ENCODE measurements around the gene TNFSF13.

The TNFSF13 gene

DNA sequence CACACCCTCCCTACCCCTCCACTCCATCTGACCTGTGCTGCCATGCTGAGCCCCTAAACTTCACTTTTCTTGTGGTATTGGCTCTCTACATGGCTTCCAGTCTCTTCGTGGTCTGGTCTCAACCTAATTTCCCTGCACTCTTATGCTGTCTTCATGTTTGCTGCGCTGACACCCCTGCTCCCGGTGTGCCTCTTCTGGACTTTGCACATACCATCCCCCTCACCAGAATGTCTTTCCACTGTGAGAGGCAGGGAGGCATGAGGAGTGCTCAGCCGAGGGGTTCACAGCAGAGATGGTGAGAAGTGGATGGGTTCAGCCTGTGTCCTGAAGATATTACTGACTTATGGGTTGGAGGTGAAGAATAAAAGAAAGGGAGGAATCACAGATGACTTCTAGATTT, 7.2 kb upstream of the TNFSF13 start:
- DNase-seq (ENCODE audit: extremely low read depth, low read depth) = no peak
- TF ChIP-seq, protein P1, sequence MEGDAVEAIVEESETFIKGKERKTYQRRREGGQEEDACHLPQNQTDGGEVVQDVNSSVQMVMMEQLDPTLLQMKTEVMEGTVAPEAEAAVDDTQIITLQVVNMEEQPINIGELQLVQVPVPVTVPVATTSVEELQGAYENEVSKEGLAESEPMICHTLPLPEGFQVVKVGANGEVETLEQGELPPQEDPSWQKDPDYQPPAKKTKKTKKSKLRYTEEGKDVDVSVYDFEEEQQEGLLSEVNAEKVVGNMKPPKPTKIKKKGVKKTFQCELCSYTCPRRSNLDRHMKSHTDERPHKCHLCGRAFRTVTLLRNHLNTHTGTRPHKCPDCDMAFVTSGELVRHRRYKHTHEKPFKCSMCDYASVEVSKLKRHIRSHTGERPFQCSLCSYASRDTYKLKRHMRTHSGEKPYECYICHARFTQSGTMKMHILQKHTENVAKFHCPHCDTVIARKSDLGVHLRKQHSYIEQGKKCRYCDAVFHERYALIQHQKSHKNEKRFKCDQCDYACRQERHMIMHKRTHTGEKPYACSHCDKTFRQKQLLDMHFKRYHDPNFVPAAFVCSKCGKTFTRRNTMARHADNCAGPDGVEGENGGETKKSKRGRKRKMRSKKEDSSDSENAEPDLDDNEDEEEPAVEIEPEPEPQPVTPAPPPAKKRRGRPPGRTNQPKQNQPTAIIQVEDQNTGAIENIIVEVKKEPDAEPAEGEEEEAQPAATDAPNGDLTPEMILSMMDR (IDR thresholded peaks at IDR 0.05; ENCODE audit: low read depth, low read length) = no peak

DNA sequence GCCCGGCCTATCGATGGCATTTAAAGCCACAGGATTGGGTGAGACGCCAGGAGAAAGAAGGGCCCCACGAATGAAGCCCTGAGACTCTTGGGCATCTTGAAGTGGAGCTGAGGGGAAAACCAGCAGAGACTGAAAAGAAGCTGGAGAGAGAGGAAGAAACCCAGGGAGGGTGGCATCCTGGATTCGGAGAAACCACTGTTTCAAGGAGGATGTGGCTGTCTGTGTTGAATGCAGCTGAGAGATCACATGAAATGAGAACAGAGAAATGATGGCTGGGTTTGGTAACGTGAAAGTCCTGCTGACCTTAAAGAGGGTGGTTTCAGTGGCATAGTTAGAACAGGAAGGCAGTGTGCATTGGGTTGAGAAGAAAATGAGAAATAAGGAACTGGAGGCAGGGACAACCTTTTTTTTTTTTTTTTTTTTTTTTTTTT, 5.9 kb upstream of the TNFSF13 start:
- DNase-seq (ENCODE audit: extremely low read depth, low read depth) = no peak
- TF ChIP-seq, protein P1 (IDR thresholded peaks at IDR 0.05; ENCODE audit: low read depth, low read length) = no peak

DNA sequence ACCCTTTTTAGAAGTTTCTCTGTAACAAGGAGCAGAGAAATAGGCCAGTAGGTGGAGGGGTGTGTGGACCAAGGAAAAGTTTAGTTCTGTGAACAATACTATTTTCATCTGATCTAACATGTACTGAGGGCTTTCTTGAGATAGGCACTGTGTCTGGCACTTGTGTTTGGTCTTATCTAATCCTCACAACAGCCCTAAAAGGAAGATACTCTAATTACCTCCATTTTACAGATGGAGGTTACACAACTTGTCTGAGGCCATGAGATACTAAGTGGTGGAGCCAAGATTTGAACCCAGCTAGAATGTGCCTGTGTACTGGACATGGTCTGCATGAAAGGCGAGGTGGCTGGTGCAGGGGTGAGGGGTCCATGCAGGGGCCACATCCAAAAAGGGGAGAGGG, 5.2 kb upstream of the TNFSF13 start:
- DNase-seq (ENCODE audit: extremely low read depth, low read depth) = no peak
- TF ChIP-seq, protein P1 (IDR thresholded peaks at IDR 0.05; ENCODE audit: low read depth, low read length) = no peak

DNA sequence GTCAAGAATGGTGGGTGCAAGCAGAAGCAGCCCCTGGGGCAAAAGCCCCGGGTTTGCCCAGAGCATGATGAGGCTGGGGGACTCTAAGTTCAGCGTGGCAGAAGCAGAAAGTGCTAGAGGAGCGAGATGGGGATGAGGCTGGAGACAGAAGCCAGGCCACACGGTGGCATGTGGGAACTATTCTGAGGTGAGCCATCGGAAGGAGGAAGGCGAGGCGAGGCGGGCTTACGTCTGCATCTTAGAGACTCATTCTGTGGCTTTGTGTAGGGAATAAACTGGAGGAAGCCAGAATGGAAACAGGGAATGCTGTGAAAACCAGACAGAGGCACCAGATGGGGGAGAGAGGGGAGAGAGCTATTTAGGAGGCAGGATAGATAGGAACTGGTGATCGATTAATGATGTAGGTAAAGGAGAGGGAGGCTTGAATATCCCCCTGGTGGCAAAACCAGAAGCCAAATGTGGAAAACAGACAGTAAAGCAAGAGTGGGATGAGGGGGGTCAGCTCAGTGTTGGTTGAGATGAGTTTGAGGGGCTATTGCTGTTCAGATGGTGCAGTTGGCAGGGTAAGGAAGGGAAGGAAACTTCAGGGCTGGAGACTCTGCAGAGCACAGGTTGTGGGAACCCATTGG, 3.1 kb upstream of the TNFSF13 start:
- DNase-seq (ENCODE audit: extremely low read depth, low read depth) = no peak
- TF ChIP-seq, protein P1 (IDR thresholded peaks at IDR 0.05; ENCODE audit: low read depth, low read length) = peak; percentile 2; the same call in 1 of the 2 replicates

DNA sequence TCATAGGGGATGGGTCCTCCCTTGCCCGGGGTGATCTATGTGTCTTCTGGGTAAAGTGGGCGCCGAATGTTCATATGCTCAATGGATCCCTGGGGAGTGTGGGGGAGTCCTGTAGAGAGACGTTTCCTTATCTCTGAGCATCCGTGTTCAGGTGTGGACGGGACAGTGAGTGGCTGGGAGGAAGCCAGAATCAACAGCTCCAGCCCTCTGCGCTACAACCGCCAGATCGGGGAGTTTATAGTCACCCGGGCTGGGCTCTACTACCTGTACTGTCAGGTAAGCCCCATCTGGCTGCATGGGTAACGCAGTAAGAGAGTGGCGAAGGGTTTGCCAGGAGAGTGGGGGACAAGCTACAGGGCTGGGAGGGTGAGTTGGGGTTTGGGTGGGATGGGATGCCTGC, 1.9 kb upstream of the TNFSF13 start:
- DNase-seq (ENCODE audit: extremely low read depth, low read depth) = no peak
- TF ChIP-seq, protein P1 (IDR thresholded peaks at IDR 0.05; ENCODE audit: low read depth, low read length) = no peak

DNA sequence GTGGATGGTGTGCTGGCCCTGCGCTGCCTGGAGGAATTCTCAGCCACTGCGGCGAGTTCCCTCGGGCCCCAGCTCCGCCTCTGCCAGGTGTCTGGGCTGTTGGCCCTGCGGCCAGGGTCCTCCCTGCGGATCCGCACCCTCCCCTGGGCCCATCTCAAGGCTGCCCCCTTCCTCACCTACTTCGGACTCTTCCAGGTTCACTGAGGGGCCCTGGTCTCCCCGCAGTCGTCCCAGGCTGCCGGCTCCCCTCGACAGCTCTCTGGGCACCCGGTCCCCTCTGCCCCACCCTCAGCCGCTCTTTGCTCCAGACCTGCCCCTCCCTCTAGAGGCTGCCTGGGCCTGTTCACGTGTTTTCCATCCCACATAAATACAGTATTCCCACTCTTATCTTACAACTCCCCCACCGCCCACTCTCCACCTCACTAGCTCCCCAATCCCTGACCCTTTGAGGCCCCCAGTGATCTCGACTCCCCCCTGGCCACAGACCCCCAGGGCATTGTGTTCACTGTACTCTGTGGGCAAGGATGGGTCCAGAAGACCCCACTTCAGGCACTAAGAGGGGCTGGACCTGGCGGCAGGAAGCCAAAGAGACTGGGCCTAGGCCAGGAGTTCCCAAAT, 1.3 kb upstream of the TNFSF13 start:
- TF ChIP-seq, protein P1 (IDR thresholded peaks at IDR 0.05; ENCODE audit: low read depth, low read length) = no peak
- no peak for DNase-seq (ENCODE audit: extremely low read depth, low read depth)

DNA sequence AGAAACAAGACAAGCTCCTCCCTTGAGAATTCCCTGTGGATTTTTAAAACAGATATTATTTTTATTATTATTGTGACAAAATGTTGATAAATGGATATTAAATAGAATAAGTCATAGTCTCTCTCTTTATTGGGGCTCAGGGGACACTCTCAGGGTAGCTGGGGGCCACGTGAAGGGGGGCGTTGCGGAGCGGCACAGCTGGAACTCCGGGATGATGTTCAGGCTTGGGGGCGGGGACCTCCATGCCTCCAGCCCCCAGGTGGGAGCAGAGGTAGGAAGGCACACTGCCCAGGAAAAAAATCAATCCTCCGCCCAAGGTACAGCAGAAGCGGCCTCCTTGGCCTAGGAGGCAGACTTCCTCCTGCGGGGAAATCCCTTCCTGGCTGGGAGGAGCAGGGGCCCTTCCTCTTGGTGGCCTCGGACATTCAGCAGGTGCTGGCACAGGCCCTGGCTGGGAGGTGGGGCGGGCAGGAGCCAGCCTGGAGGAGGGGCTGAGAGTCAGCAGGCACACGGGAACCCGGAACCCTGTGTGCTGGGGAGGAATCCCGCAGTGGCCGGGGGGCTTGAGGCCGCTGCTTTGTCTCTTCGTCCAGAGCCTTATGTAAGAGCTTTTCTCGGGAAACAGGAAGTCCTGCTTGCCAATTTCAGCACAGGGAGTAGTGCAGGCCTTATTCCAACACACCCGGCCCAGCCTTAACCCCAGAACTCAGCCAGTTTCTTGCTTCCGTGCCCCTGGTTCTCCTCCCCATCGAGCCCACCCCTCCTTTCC, 591 bp upstream of the TNFSF13 start:
- DNase-seq (ENCODE audit: extremely low read depth, low read depth) = peak; percentile 45
- TF ChIP-seq, protein P1 (IDR thresholded peaks at IDR 0.05; ENCODE audit: low read depth, low read length) = no peak

Measured in AG09319 (cell line).